Measurements from ENCODE around the gene KLHL35. TPM values are rescaled to one million over a fixed set of nuclear protein-coding genes. Genes with fewer than 3 reads are reported as not detected.

KLHL35 gene
- total RNA-seq: 1.0 and 2.4 TPM in 2 replicates

- no peak for DNase-seq (ENCODE audit: low read depth in 2 of 2)
Measured at GRCh38 chr11:75432911-75433321, at the start of gene KLHL35. Gene KLHL35 (minus strand): TSS chr11:75433203. CDS start chr11:75430629, 2,574 bp downstream.

- DNase-seq (ENCODE audit: low read depth in 2 of 2): no peak
Measured at GRCh38 chr11:75481922-75482606, 49.1 kb upstream of the KLHL35 start.

- no peak for DNase-seq (ENCODE audit: low read depth in 2 of 2)
Measured at GRCh38 chr11:75481223-75481921, 48.4 kb upstream of the KLHL35 start.

GRCh38 chr11:75480185-75481175 lies 47.5 kb upstream of the KLHL35 start:
- DNase-seq (ENCODE audit: low read depth in 2 of 2): no peak

DNA sequence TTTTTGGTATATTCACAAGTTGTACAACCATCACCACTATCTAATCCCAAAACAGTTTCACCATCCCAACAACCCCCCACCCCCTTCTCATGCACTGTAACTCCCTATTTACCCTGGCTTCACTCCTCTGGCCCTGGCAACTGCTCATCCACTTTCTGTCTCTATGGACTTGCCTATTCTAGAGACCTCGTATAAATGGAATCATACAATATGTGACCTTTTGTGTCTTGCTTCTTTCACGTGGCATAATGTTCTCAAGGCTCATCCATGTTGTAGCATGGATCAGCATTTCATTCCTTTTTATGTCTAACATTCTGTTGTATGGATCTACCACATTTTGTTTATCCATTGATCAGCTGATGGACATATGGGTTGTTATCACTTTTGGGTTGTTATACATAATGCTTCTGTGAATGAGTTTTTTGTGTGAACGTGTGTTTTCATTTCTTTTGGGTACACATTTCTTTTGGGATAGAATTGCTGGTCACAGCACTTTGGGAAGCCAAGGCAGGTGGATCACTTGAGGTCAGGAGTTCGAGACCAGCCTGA lies 46.7 kb upstream of the KLHL35 start:
- no peak for DNase-seq (ENCODE audit: low read depth in 2 of 2)

GRCh38 chr11:75478783-75479596 lies 46.0 kb upstream of the KLHL35 start:
- DNase-seq (ENCODE audit: low read depth in 2 of 2): peak in 1 of 2 donors; percentile 33

GRCh38 chr11:75477614-75477935 lies 44.6 kb upstream of the KLHL35 start:
- no peak for DNase-seq (ENCODE audit: low read depth in 2 of 2)

- no peak for DNase-seq (ENCODE audit: low read depth in 2 of 2)
Measured at GRCh38 chr11:75476739-75477613, 44.0 kb upstream of the KLHL35 start.

GRCh38 chr11:75475767-75476650 lies 43.0 kb upstream of the KLHL35 start:
- DNase-seq (ENCODE audit: low read depth in 2 of 2): peak in 1 of 2 donors; percentile 61

GRCh38 chr11:75474878-75475766 lies 42.1 kb upstream of the KLHL35 start:
- no peak for DNase-seq (ENCODE audit: low read depth in 2 of 2)

DNA sequence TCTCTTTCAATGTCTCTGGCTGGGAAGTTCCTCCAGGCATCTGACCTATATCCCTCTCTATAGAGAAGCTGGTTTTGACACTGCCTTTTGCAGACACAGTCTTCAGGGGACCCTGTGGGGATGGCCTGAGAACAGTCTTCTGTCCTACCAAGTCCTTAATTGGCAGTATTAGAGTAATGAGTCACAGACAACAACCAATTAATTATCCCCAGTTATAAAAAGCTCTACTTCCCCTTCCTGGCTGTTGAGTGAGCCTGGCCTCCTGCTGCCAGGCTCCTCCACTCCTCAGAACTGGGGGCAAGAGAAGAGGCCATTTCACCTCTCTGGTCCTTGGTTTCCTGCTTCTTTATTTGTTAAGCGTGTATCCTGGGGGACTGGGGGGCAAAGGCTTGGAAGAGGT lies 41.2 kb upstream of the KLHL35 start:
- no peak for DNase-seq (ENCODE audit: low read depth in 2 of 2)

GRCh38 chr11:75473684-75474083 lies 40.7 kb upstream of the KLHL35 start:
- no peak for DNase-seq (ENCODE audit: low read depth in 2 of 2)

DNA sequence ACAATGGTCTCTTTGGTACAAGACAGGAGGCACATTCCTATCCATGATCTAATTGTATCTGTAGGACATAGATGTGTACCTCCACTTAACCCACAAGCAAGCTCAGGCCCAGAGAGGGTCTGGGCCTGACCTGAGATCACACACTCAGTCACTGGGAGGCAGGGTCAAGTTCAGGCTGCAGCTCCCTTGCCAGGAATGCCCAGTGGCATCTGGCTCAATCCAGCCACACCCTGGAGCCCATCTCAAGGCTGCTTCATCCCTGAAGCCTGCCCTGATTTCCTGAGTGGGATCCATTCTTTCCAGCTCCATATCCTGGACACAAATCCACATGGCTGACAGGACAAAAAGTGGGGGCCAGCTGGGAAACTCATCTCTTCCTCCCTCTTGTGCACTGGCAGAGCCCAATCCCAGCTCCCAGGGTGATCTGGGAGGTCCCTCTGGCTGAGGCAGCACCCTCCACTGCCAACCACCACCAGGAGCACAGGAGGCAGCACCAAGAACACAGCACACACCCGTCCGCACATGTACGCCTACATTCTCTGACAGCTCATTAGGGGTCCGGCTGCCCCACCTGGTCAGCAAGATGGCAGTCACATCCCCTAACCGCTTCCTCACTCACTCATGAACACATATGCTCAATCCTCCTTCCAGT lies 39.2 kb upstream of the KLHL35 start:
- no peak for DNase-seq (ENCODE audit: low read depth in 2 of 2)

- DNase-seq (ENCODE audit: low read depth in 2 of 2): no peak
Measured at GRCh38 chr11:75471176-75471973, 38.4 kb upstream of the KLHL35 start.

- no peak for DNase-seq (ENCODE audit: low read depth in 2 of 2)
Measured at GRCh38 chr11:75470476-75471080, 37.6 kb upstream of the KLHL35 start.

GRCh38 chr11:75469785-75470405 lies 36.9 kb upstream of the KLHL35 start:
- no peak for DNase-seq (ENCODE audit: low read depth in 2 of 2)
